Nucleus accumbens (tissue), 56 donors: ENCODE data around the gene AJUBA.
"Not testable (repeated sequence)": the region's sequence is repeated elsewhere in the genome, so short reads cannot be mapped to it uniquely, and the experiment has no call there.

Experiments
- DNase-seq, 56 donors: peaks; one replicate each; lab custom pipeline; 2025; lab: John Stamatoyannopoulos, UW

The AJUBA gene

DNA sequence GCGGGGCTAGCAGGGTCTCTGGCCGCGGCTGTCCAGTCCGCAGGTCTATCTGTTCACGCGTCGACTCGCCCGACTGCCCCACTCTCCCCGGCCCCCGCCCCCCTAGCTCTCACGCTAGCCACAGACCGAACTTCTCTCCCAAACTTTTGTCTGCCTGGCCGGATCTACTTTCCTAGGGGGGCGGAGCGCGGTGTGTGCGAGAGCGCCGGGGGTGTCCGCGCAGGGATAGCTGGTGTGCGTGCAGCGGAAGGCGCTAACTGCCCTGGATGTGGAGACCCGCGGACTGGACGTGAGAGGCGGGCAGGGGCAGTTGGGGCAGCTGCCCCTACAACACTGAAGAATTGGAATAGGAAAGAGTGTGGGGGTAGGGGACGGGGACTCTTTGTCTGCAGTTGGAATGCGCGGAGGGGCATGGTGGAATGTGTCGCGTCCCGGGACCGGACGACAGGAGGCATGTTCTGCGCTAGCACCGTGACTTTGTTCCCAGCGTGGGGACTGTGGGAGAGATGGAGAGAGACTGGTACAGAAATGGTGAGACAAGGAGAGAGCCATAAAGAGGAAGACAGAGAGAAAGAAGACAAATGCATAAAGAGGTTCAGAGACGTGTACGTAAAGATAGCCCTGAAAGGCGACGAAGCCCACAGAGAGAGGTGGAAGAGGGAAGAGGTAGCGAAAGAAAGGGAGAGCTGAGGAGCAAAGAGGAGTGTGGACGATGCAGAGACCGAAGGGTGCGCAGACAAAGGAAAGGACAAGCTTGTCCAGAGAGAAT, at the start of gene AJUBA:
TSS of gene AJUBA (minus strand) at position 75 of the 769 bp plus-strand sequence. CDS start 285 bp downstream, outside the sequence.
- DNase-seq: peak in 42 of 56 donors; percentile 5 to 77 (median 31)

GRCh38 chr14:23030936-23031335, 48.6 kb upstream of the AJUBA start:
- DNase-seq: no peak

- DNase-seq: no peak
Measured at GRCh38 chr14:23028799-23029198, 46.4 kb upstream of the AJUBA start.

DNA sequence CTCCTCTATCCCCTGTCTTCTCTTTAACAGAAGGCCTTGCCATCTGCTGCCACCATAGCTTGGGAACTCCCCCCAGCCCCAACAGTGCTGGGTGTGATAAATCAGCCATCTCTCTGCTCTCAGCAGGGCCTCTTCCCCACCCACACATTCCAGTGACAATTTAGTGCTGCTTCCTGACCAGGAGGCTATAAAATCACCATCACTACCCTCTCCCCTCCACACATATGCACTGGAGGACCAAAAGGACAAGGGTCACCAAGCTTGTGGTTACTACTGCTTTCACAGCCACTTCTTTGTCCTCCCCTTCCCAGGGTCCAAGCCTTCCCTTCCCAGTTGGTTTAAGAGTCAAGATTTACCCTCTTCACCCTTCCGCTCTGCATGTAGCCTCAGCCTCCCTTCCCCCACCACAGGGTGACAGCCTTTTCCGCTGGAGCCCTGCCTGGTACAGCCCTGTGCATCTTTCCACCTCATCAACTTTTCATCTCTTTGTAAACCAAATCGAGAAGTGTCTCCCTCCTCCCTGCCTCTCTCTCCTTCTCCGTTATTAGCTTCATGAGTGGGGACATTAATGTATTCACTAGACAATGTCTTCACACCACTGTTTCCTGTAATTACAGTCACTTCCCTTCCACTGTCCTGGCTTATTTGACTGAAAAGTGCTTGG, 42.9 kb upstream of the AJUBA start:
- DNase-seq: no peak

- no peak for DNase-seq
Measured at GRCh38 chr14:23024612-23025075, 42.3 kb upstream of the AJUBA start.

GRCh38 chr14:23023795-23024152, 41.4 kb upstream of the AJUBA start:
- no peak for DNase-seq

- peak in 3 of 56 donors; percentile 5 to 12 (median 5) for DNase-seq
Measured at GRCh38 chr14:23023022-23023794, 40.9 kb upstream of the AJUBA start.

- no peak for DNase-seq
Measured at GRCh38 chr14:23021889-23022442, 39.6 kb upstream of the AJUBA start.

- no peak for DNase-seq
Measured at GRCh38 chr14:23021434-23021833, 39.1 kb upstream of the AJUBA start.

DNA sequence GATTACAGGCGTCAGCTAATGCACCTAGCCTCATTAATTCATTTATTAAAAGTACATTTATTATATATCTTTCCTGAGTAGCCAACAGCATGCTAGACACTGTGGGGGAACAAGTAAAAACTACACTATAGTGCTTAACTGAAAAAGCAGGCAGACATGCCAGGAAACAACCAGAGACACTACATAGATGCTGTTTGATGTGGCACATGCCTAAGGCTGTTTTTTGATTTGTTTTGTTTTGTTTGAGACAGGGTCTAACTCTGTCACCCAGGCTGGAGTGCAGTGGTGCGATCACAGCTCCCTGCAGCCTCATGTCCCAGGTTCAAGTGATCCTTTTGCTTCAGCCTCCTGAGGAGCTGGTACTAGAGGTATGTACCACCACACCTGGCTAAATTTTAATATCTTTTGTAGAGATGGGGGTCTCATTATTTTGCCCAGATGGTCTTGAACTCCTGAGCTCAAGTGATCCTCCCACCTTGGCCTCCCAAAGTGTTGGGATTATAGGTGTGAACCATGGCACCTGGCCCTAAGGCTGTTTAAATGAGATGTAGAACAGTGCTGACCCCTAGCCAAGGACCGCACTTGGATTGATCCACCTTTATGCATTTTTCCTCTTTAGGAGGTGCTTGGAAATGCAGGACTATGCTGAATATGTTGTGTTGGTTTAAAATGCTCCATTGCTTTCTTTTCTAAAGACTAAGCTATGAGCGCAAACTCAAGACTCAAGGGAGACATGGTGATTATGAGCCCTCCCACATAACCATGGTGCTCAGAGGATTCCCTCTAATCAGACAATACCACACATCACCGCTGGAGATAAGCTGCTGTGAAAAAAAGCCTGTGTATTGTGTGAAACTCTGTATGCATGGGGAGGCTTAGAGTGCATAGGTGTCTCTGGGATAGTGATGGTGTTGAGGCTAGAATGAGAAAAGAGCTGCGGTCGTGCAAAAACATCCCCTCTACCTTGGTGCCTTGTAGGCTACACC, 38.1 kb upstream of the AJUBA start:
- DNase-seq: no peak

GRCh38 chr14:23018107-23018506, 35.8 kb upstream of the AJUBA start:
- DNase-seq: no peak

- no peak for DNase-seq
Measured at GRCh38 chr14:23017091-23017490, 34.7 kb upstream of the AJUBA start.

DNA sequence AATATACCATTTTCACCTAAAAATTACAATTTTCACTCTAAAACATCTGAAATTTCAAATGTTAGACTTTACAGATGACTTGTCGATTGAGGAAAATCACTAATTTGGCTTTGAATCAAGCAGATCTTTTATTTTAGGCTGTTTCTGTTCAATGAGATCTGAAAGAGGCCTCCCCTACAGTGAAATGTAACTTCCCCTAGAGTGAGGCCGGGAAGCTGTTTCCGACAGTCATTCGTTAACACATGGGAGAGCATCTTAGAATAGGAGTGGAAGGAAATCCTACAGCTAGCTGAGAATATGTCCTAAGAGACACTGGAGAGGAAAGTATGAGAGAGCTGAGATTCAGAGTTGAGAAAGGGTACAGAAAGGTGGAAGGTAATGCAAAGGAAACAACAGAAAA, 33.3 kb upstream of the AJUBA start:
- DNase-seq: no peak

DNA sequence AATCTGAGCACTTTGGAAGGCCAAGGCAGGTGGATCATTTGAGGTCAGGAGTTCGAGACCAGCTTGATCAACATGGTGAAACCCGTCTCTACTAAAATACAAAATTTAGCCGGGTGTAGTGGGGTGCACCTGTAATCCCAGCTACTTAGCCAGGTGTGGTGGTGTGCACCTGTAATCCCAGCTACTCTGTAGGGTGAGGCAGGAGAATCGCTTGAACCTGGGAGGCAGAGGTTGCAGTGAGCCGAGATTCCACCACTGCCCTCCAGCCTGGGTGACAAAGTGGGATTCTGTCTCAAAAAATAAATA, 31.4 kb upstream of the AJUBA start:
- not testable (repeated sequence) for DNase-seq

GRCh38 chr14:23013054-23013748, 30.9 kb upstream of the AJUBA start:
- no peak for DNase-seq

GRCh38 chr14:23009939-23010726, 27.8 kb upstream of the AJUBA start, which contains the start of gene C14orf93:
TSS of gene C14orf93 (minus strand) at chr14:23010143. CDS start at chr14:22999023, 11,120 bp downstream.
- peak in 49 of 56 donors; percentile 5 to 80 (median 53) for DNase-seq

GRCh38 chr14:23009483-23009938, 27.2 kb upstream of the AJUBA start:
- no peak for DNase-seq

- no peak for DNase-seq
Measured at GRCh38 chr14:23008831-23009230, 26.5 kb upstream of the AJUBA start.
